Astrocyte (in vitro differentiated cells and primary cell): ENCODE results near the gene MYRIP.

Source experiments
- CTCF ChIP-seq: IDR thresholded peaks from 2 replicates; pipeline ENCODE4 v1.5.1; 2011; ENCODE audit warnings: low read depth, mild to moderate bottlenecking, inconsistent platforms, low read length, moderate library complexity; ENCODE audit not compliant: insufficient read depth
- EZH2 ChIP-seq: IDR thresholded peaks from 2 replicates; pipeline ENCODE4 v1.6.1; 2012; ENCODE audit warnings: mild to moderate bottlenecking, low read length, inconsistent platforms; ENCODE audit not compliant: insufficient read depth

- TF ChIP-seq CTCF (no peak), EZH2 (no peak)
Measured at GRCh38 chr3:39915027-39915426, 105.6 kb downstream of the MYRIP start.
